ENCODE results near the gene KCNRG. TPM values are rescaled to one million over a fixed set of nuclear protein-coding genes. Genes with fewer than 3 reads are reported as not detected.
"Not testable (repeated sequence)": the region's sequence is repeated elsewhere in the genome, so short reads cannot be mapped to it uniquely, and the experiment has no call there.

Gene KCNRG
- total RNA-seq, 3 donors from 2014 or later = 0.66 to 1.2 (median 1.1) TPM

- TF ChIP-seq CTCF (IDR thresholded peaks at IDR 0.05) = no peak
- intact Hi-C loops (cut with DNase I, micrococcal nuclease) = loop anchor here (5.0 to 10.0 kb wide), 2 partner anchors 557 to 824 kb away; no protein-coding TSS in a partner anchor
- Histone ChIP-seq H3K4me1 (ENCODE audit: low read depth) (peaks cover 1% of the 10 kb centered on the region), H3K9me3 (no peaks in the 10 kb centered on the region), H3K36me3 (ENCODE audit: low read depth) (no peaks in the 10 kb centered on the region), H3K4me3 (no peak overlapping the region)
- ATAC-seq (no peak), DNase-seq (no peak)
Measured at GRCh38 chr13:49977992-49978391, 37.3 kb upstream of the KCNRG start.

GRCh38 chr13:49980266-49980665, 35.0 kb upstream of the KCNRG start:
- no peak overlapping the region for H3K4me3 ChIP-seq
- H3K4me1 ChIP-seq (ENCODE audit: low read depth) = no peaks in the 10 kb centered on the region
- no peaks in the 10 kb centered on the region for H3K9me3 ChIP-seq
- intact Hi-C loops (cut with DNase I, micrococcal nuclease) = no loop called here
- ATAC-seq (no peak), DNase-seq (no peak)
- TF ChIP-seq CTCF (IDR thresholded peaks at IDR 0.05) = no peak
- H3K36me3 ChIP-seq (ENCODE audit: low read depth) = no peaks in the 10 kb centered on the region

GRCh38 chr13:49985129-49985528, 30.1 kb upstream of the KCNRG start:
- no peaks in the 10 kb centered on the region for H3K36me3 ChIP-seq (ENCODE audit: low read depth)
- intact Hi-C loops (cut with DNase I, micrococcal nuclease) = no loop called here
- DNase-seq = no peak
- no peak for ATAC-seq
- no peaks in the 10 kb centered on the region for H3K9me3 ChIP-seq
- H3K4me3 ChIP-seq = no peak overlapping the region
- TF ChIP-seq CTCF (IDR thresholded peaks at IDR 0.05) = no peak
- no peaks in the 10 kb centered on the region for H3K4me1 ChIP-seq (ENCODE audit: low read depth)

- no peak for TF ChIP-seq CTCF (IDR thresholded peaks at IDR 0.05)
- Histone ChIP-seq H3K4me1 (ENCODE audit: low read depth) (no peaks in the 10 kb centered on the region), H3K36me3 (ENCODE audit: low read depth) (no peaks in the 10 kb centered on the region), H3K9me3 (no peaks in the 10 kb centered on the region), H3K4me3 (no peak overlapping the region)
- DNase-seq (no peak), ATAC-seq (no peak)
- intact Hi-C loops (cut with DNase I, micrococcal nuclease) = no loop called here
Measured at GRCh38 chr13:49986471-49986870, 28.8 kb upstream of the KCNRG start.

- DNase-seq; H3K4me3 ChIP-seq; H3K9me3 ChIP-seq; ATAC-seq; H3K4me1 ChIP-seq (ENCODE audit: low read depth); H3K36me3 ChIP-seq (ENCODE audit: low read depth): not testable (repeated sequence)
- intact Hi-C loops (cut with DNase I, micrococcal nuclease) = loop anchor here in 1 of 2 donors (10.0 kb wide), 1 partner anchor 94 kb away; no protein-coding TSS in a partner anchor
Measured at GRCh38 chr13:49990612-49991011, 24.6 kb upstream of the KCNRG start.

- Histone ChIP-seq H3K4me1 (ENCODE audit: low read depth) (peaks cover 4% of the 10 kb centered on the region), H3K4me3 (no peak overlapping the region), H3K9me3 (no peaks in the 10 kb centered on the region), H3K36me3 (ENCODE audit: low read depth) (no peaks in the 10 kb centered on the region)
- DNase-seq = no peak
- intact Hi-C loops (cut with DNase I, micrococcal nuclease) = loop anchor here in 1 of 2 donors (10.0 kb wide), 1 partner anchor 92 kb away; no protein-coding TSS in a partner anchor
- no peak for TF ChIP-seq CTCF (IDR thresholded peaks at IDR 0.05)
- no peak for ATAC-seq
Measured at GRCh38 chr13:49993111-49993510, 22.1 kb upstream of the KCNRG start.

Measured in mucosa of descending colon (tissue), 3 donors.